Activated effector memory CD4-positive, alpha-beta T cell treated with anti-CD3 and anti-CD28 coated beads, Interleukin-2, amount 50 U/mL, for 16 hours (primary cell): ENCODE data around the gene ETV2.
"Not testable (repeated sequence)": the region's sequence is repeated elsewhere in the genome, so short reads cannot be mapped to it uniquely, and the experiment has no call there.

ENCODE experiments used
- DNase-seq: peaks from one replicate; pipeline ENCODE4 v3.0.0-alpha.2; 2020

The ETV2 gene

GRCh38 chr19:35641515-35642151 is at the start of gene ETV2:
ETV2 (plus strand) TSS chr19:35641745; CDS start chr19:35642461, 716 bp downstream.
- DNase-seq: peak; percentile 80

- DNase-seq: no peak
These were observed 49.3 kb upstream of the ETV2 start for GRCh38 chr19:35592226-35592625.

DNA sequence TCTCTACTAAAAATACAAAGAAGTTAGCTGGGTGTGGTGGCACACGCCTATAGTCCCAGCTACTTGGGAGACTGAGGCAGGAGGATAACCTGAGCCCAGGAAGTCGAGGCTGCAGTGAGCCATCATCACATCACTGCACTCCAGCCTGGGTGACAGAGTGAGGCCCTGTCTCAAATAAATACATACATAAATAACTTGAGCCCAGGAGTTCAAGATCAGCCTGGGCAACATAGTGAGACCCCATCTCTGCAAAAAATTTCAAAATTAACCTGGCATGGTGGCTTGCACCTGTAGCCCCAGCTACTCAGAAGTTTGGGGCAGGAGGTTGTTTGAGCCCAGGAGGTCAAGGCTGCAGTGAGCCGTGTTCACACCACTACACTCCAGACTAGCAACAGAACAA is 46.5 kb upstream of the ETV2 start:
- not testable (repeated sequence) for DNase-seq

DNA sequence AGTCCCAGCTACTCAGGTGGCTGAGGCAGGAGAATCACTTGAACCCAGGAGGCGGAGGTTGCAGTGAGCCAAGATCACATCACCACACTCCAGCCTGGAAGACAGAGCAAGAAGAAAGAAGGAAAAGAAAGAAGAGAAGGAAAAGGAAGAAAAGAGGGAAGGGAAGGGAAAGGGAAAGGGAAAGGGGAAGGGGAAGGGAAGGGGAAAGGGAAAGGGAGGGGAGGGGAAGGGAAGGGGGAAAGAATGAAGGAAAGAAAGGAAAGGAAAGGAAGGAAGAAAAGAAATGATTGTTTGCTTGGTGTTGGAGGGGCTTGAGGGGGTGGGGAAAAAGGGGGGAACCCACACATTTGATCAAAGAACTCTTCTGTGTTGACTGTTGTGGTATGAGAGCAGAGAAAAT is 45.6 kb upstream of the ETV2 start:
- no peak for DNase-seq

- no peak for DNase-seq
These were observed 45.1 kb upstream of the ETV2 start for GRCh38 chr19:35596366-35596999.

DNA sequence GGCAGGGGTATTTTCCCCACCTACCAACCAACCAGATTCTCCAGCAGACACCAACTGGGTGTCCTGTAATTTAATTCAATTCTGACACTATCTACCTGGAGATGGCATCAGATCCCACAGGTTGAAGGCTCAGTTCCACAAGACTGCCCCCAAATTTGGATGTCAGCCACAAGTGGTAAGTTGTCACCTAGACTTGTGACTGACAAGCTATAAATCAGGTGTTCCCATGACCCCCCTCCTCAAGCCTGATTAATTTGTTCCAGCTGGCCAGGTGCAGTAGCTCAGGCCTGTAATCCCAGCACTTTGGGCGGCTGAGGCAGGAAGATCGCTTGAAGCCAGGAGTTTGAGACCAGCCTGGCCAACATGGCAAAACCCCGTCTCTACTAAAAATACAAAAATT is 39.6 kb upstream of the ETV2 start:
- DNase-seq: no peak

DNA sequence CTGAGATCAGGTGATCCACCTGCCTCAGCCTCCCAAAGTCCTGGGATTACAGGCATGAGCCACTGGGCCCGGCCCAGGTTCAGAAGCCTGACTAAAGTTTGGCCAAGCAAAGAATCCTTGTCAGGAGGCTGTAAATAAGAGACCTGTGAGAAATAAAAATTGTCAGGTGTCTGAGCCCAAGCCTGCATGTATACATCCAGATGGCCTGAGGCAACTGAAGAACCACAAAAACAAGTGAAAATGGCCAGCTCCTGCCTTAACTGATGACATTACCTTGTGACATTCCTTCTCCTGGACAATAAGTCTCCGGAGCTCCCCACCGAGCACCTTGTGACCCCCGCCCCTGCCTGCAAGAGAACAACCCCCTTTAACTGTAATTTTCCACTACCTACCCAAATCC is 37.1 kb upstream of the ETV2 start:
- DNase-seq: not testable (repeated sequence)

- not testable (repeated sequence) for DNase-seq
These were observed 34.4 kb upstream of the ETV2 start for GRCh38 chr19:35607170-35607569.

DNA sequence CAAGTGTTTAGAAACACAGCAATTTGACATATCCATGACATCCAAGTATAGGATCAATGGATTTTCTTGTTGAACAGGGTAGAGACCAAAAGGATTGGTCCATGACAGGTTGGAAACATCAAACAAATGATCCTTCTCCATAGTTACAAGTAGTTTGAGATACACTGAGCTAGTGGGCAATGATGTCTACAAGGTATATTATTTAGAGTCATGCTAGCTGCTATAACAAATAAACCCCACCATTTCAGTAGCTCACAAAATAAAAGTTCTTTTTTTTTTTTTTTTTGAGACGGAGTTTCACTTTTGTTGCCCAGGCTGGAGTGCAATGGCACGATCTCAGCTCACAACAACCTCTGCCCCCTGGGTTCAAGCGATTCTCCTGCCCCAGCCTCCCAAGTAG is 33.9 kb upstream of the ETV2 start:
- DNase-seq: no peak

DNA sequence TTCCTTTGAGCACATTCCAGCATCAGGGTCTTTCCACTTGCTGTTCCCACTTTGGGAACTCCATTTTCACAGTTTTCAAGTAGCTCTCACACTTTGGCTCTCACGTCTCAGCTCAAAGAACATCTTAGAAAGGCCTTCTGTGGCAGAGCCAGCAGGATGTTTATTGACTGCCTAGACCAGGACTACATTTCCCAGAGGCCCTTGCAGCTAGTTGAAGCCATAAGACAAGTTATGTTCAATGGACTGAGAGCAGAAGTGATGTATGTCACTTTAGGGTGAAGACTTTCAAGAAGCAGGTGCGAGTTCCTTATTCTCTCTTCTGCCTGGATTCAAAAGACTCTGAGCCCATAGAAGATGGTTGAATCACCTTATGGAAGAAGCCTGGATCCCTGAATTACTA is 33.3 kb upstream of the ETV2 start:
- no peak for DNase-seq

GRCh38 chr19:35609851-35610353 is 31.6 kb upstream of the ETV2 start:
- DNase-seq: peak; percentile 70

GRCh38 chr19:35612224-35612558 is 29.4 kb upstream of the ETV2 start:
- no peak for DNase-seq

DNA sequence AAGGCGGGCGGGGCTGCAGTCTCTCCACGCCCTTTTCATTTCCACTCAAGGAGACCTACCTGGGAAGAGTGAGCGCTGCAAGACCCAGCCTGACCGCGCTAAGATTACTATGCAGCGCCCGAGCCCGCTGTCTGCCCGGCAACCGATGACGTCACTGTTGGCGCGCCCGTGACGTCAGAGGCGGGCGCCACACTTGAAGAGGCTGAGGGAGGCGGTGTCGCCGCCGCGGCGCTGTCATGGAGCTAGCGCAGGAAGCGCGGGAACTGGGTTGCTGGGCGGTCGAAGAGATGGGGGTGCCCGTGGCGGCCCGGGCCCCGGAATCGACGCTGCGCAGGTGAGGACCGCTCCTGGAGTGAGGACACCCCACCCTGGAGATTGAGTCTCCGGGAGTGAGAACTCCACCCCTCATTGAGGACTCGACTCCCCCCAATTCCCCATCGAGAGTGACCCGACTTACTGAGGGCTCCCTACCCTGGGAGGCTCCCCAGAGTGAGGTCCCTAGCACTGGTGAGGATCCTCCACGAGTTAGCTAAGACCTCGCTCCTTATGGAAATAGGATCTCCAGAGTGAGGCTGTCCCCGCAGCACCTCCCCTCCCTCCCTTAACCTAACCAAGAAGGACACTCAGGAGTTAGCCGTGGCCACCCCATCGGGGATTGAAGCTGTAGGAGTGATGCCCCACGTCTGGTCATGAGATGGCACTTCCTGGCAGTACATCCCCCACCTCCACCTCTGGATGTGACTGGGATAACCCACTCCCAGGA is 28.8 kb upstream of the ETV2 start, which contains the start of gene HAUS5:
Gene HAUS5, plus strand, starts transcription at position 177 of the 763 bp plus-strand sequence. Its CDS starts 60 bp downstream, at position 237.
- DNase-seq: peak; percentile 98

DNA sequence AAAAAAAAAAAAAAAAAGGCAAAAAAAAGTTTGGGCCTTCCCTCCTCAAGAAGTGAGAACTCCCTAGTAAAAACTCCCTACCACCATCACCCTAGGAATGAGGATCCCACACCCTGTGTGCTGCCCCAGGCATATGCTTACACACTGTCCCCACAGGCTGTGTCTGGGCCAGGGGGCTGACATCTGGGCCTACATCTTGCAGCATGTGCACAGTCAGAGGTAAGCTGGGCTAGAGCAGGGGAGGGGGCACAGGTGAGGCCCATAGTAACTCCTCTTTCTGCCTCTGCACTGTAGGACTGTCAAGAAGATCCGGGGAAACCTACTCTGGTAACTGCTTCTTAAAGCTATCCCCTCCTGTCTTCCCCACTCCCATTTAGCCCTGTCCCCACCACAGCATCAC is 28.0 kb upstream of the ETV2 start:
- DNase-seq: no peak

DNA sequence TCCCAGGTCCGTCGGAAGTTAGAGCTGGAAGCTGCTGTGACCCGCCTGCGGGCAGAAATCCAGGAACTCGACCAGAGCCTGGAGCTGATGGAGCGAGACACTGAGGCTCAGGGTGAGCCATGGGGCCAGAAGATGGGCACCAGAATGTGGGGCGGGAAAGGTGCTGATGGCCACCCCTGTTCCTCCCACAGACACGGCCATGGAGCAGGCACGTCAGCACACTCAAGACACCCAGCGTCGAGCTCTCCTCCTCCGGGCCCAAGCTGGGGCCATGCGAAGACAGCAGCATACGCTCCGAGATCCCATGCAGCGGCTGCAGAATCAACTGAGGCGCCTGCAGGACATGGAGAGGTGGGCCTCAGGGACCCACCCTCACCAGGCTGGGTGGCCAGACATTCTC is 26.5 kb upstream of the ETV2 start:
- no peak for DNase-seq

GRCh38 chr19:35618857-35619256 is 22.7 kb upstream of the ETV2 start:
- no peak for DNase-seq

GRCh38 chr19:35619290-35619923 is 22.1 kb upstream of the ETV2 start:
- DNase-seq: no peak

DNA sequence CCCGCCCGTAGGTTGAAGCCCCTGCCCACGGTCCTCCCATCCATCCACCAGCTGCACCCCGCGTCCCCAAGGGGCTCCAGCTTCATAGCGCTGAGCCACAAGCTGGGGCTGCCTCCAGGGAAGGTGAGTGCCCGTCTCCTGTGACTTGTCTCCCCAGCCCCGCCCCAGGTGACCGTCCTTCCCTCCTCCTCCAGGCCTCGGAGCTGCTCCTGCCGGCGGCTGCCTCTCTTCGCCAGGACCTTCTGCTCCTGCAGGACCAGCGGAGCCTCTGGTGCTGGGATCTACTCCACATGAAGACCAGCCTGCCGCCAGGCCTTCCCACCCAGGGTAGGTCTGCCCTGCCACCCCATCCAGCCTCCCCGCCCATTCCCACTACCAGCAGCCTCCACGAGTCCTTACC is 21.5 kb upstream of the ETV2 start:
- DNase-seq: no peak

DNA sequence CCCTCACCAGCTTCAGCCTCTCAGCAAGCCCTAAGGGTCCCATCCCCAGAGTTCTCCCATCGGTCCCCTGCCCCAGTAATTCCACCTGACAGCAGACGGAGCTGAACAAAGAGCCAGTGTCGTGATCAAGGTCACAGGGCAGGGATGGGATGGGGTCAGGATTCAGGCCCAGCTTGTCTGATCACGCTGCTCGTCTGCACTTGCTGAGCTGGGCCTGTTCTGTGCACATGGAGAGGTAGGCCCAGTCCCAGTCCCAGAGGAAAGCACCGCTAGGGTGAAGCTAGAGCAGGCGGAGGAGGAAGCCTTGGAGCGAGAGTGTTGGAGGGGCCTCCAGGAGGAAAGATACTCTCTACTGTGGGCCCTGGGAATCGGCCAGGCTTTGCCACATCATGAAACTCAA is 19.8 kb upstream of the ETV2 start:
- no peak for DNase-seq

DNA sequence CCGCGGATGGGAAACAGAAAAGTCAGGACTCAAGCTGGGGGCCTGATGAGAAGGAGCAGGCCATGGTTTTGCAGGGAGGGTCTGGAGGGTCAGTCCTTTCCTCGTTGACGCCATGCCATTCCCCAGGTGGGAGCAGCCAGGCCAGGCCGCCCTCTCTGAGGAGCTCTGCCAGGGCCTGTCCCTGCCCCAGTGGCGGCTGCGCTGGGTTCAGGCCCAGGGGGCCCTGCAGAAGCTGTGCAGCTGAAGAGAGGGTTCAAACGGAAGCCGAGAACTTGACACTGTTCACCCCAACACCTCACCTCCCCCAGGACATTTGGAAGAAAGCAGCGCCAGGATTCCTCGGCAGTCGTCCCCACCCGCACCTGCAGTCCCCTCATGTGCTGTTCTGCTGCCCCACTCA is 18.8 kb upstream of the ETV2 start:
- no peak for DNase-seq

GRCh38 chr19:35623327-35624010 is 18.1 kb upstream of the ETV2 start:
- DNase-seq: no peak

DNA sequence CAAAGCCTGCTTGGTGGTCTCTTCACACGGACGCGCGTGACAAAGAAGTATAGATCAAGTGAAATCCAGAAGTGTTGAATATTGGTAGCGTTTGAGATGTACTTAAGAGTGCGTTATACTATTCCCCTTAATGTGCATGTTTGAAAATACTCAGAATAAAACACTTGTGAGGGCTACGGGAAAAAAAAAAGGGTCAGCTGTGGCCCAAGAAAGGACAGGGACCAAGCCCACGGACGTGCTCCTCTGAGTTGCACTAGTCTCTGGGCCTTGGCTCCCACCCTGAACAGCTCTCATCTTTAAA is 13.3 kb upstream of the ETV2 start:
- DNase-seq: no peak
